Uterus (tissue), 2 donors: Measurements from ENCODE around the gene PLXND1.

Source experiments
- POLR2A ChIP-seq, 2 donors: fragments of 450-650 bp; IDR thresholded peaks; one replicate each; pipeline ENCODE4 v1.6.1; 2016; ENCODE audit warnings: antibody characterized with exemption in 2 of 2, mild to moderate bottlenecking in 1 of 2, moderate library complexity in 1 of 2
- TF ChIP-seq, protein P1 (sequence below), 4 experiments: fragments of 200-600 bp in 2 of 4; fragments of 450-650 bp in 2 of 4; sonication (generic) in 2 of 4; IDR thresholded peaks; one replicate each; pipeline ENCODE4 v1.5.1; 2016 to 2019; ENCODE audit warnings: antibody characterized with exemption in 4 of 4, mild to moderate bottlenecking in 2 of 4, moderate library complexity in 1 of 4

DNA sequence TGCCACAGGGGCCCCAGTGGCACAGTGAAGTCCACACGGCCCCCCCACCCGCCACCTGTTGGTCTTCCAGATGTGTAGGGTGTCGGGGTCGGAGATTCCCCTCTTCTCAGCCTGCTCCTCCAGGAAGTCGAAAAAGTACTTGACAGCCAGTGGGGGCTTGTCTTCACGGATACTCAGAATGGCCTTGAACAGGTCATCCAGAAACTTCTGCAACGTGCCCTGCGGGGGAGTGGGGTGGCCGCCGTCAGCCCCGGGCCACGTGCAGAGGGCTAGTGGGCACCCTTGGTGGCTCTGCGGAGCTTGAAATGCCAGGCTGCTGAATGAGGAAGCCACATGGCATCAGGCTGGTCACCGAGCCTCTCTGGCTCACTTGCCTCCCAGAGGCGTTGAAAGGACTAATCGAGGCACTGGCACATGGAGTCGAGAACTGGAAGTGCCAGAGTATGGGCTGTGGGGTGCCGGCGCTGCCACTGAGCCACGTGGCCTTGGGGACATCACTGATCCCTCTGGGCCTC, 46.9 kb downstream of the PLXND1 start:
- TF ChIP-seq, protein P1, sequence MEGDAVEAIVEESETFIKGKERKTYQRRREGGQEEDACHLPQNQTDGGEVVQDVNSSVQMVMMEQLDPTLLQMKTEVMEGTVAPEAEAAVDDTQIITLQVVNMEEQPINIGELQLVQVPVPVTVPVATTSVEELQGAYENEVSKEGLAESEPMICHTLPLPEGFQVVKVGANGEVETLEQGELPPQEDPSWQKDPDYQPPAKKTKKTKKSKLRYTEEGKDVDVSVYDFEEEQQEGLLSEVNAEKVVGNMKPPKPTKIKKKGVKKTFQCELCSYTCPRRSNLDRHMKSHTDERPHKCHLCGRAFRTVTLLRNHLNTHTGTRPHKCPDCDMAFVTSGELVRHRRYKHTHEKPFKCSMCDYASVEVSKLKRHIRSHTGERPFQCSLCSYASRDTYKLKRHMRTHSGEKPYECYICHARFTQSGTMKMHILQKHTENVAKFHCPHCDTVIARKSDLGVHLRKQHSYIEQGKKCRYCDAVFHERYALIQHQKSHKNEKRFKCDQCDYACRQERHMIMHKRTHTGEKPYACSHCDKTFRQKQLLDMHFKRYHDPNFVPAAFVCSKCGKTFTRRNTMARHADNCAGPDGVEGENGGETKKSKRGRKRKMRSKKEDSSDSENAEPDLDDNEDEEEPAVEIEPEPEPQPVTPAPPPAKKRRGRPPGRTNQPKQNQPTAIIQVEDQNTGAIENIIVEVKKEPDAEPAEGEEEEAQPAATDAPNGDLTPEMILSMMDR (IDR thresholded peaks at IDR 0.05), result no peak
- no peak for TF ChIP-seq POLR2A (IDR thresholded peaks at IDR 0.05)
